HG03565 (cell line): Measurements from ENCODE around the gene NKAIN2.
"Not testable (repeated sequence)": the region's sequence is repeated elsewhere in the genome, so short reads cannot be mapped to it uniquely, and the experiment has no call there.

Source experiments
- ATAC-seq: cut with Tn5 transposase; IDR thresholded peaks from one replicate; pipeline ENCODE4 v1.9.1; 2021; ENCODE audit warnings: mild to moderate bottlenecking, moderate library complexity; ENCODE audit not compliant: unreplicated experiment

The NKAIN2 gene

DNA sequence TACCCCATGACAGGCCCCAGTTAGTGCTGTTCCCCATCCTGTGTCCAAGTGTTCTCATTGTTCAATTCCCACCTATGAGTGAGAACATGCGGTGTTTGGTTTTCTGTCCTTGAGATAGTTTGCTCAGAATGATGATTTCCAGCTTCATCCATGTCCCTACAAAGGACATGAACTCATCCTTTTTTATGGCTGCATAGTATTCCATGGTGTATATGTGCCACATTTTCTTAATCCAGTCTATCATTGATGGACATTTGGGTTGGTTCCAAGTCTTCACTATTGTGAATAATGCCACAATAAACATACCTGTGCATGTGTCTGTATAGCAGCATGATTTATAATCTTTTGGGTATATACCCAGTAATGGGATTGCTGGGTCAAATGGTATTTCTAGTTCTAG, 218.4 kb downstream of the NKAIN2 start:
- ATAC-seq: not testable (repeated sequence)

DNA sequence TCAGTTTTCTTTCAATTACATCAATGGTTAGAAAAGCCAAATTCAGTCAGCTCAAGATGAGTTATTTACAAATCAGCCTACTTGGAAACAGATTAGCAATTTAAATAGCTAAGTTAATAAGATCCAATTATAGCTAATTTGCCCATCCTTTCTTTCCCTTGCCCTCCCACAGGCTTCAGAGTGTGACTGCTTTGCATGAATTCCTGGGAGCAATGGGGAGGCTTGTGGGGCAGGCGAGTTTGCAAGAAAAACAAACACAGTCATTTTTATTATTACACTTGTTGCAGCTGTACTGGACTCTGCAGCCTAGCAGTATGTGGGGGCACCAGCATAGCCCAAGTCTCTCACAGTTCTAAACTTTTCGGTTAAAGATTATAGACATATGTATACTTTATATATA, 219.0 kb downstream of the NKAIN2 start:
- no peak for ATAC-seq

DNA sequence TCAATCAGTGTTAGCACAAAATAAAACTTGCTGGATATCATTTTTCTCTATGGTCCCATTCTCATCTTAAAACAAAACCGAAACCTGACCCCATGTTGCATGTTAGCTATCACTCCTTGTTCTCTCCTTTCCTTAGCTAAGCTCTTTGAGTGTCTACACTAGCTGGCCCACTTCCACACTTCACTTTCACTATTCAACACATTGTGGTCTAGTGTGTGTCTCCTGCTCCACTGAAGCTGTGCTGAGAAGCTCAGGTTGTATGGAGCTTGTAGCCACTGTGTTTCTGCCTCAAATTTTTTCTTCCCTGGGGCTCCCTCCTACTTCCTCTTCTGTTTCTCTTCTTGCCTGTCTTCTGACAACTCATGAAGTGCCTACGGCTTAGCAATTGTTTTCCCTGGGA, 223.0 kb downstream of the NKAIN2 start:
- no peak for ATAC-seq

DNA sequence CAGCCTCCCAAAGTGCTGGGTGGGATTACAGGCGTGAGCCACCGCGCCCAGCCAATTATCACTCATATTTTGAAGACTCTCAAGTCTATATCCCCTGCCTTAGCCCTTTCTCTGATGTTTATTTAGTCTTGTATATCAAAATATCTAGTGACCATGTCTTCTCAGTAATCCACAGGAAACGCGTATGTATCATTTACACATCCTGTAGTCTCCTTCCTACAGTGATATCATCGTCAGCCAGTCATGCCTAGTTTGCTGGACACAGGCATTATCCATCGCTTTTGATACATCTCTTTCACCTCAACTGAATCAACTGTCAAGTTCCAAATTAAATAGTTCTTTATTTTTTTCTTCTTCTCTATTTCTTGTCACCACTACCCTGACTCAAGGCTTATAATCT, 223.7 kb downstream of the NKAIN2 start:
- no peak for ATAC-seq

DNA sequence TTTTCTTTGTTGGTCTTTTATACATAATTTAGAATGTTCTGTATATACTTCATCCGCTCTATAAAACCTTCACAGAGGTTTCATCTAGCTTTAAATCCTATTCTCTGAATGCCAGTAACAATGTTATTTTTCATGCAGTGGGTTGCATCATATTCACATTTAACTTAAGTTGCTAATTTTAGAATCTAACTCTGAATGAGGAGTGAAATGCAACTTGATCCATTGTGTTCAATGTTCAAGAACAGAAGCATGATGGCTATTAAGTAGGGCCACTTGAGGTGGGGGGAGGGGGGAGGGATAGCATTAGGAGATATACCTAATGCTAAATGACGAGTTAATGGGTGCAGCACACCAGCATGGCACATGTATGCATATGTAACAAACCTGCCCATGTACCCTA, 224.5 kb downstream of the NKAIN2 start:
- ATAC-seq: no peak

DNA sequence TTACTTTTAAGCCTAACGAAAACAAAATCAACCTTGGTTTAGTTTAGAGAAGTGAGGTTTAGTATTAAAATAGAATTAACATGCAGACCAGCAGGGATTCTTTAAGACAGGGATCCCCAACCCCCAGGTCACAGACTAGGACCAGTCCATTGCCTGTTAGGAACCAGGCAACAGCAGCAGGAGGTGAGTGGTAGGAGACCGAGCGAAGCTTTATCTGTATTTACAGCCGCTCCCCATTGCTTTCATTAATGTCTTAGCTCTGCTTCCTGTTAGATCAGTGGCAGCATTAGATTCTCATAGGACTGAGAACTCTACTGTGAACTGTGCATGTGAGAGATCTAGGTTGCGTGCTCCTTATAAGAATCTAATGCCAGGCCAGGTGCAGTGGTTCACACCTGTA, 225.9 kb downstream of the NKAIN2 start:
- no peak for ATAC-seq

DNA sequence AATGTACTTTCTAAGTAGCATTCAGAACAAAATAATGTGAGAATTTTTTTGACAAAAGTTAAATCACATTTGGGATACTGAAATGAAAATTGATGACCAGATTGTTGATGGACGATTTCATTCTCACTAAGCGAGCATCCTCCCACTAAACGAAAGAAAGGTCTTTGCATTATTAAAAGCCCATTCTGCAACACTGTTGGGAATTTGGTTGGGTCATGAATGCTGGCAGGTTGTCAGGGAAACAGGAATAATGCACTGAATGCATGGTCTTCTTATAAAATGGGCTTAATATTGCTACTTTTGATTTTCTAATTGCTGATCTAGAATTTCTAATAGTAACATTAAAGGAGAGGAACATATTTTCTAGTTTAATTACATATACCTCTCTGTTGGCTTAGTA, 229.8 kb downstream of the NKAIN2 start:
- ATAC-seq: no peak

DNA sequence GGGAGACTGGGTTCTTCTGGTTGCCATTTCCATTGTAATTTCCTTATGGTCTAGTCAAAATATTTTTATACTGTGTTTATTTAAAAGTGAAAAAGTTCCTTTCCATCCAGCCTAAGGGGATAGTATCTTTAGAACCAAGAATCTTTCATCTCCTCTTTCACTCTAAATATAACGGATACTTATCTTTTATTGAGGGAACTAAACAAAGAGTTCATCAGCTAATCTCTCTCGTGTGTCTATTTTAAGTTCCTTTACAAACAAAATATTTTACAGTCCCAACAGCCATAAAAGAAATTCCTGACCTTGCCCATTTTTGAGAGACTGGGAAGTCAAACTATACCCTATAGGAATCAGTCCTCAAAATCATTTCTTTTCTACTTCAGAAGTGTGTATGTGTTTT, 232.7 kb downstream of the NKAIN2 start:
- no peak for ATAC-seq

DNA sequence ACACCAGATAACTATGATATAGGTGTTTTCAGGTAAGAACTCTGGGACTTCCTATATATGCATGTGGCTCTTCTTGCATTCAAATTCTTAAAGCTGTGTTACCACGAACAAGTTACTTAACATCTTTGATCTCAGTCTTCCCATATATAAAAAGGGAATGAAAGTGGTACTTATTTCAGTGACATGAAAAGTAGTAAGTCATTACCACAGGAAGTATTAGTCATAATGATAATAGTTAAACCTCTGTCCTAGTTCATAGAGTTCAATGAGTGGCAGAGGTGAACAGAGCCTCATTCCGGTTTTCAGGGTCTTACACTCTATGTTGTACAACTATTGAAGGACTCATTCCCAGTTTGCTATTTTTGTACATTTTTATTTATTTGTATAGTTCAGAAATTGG, 237.0 kb downstream of the NKAIN2 start:
- ATAC-seq: peak; percentile 94

DNA sequence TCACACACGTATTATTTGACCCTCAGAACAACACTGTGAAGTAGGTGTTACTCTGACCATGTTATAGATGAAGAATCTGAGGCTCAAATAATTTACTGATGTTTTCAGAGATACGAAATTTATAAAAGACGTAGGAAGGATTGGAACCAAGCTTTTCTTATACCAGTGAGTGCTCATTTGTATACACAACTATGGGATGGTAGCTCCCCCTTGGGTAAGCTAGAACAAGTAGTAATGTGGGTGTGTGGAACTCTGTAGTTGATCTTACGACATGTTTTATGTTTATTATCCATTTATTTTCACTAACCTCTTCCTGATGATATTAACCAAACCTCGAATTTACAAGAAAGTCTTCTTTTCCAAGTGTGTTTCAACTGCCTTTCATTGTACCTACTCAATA, 248.5 kb downstream of the NKAIN2 start:
- ATAC-seq: no peak

DNA sequence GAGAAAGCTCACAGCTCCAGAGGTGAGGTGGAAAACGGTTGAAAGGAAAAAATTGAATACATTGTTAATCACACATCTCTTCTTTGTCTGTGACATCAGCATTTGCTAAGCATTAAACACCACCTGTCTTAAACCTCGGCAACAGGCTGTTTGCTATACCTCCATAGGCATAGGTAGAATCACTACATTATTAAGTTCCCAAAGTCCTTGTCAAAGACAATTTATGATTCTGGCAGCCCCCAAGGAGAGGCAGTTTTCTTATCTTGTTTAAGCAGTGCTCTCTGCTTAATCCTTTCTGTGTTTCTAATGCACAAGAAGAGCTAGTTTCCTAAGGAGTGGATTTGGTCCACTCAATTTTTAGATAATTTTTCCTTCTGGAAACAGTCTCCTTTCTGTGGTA, 249.7 kb downstream of the NKAIN2 start:
- no peak for ATAC-seq

DNA sequence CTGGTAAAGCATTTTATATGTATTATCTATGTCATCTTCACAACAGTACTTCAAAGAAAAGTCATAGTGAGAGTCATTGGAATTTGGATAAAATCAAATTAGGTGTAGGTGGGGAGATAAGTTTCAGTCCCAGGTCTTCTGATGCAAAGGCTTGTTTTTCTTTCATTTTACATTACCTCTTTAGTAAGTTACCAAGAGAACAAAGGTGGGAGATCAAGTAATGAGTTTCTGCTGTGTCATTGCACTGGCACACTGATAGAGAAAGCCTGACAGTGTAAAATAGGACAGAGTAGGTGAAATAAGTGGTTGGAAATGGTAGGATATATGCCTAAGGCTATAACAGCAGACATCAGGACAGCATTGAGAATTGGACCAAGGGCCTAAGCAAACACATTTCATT, 250.4 kb downstream of the NKAIN2 start:
- ATAC-seq: peak; percentile 53

DNA sequence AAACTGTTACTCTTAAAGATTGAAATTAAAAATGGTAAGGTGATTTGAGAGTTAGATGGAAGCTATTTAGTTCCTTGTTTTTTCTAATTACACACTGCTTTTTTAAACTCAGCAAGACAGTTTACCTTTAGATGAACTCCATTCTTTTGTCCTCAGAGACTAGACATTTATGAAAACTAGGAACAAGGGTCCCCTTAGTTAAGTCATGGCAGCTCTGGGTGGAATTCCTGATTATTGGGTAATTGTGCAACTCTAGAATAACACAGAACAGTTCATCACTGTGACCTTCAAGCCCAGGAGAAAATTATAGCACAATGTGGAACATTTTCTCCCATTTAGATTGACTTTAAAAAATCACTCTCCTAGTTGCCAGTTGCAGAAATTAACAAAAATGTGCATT, 251.7 kb downstream of the NKAIN2 start:
- no peak for ATAC-seq

DNA sequence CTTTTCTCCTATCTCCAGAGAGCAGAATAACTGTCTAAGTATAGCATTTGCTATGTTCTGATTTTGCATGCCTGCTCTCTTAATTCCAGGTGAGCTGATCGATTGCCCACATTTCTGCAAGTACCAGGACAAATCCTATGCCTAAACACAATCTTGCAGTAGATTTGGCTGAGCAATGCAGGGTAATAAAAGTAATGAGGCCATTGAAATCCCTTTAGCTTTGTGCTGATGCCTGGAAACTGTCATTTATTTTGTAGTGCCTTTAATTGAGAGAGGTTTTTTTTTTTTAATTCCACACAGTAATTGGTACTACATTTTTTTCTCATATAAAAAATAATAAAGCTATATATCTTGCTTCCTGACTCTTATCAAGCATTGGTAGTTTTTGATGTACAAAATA, 252.3 kb downstream of the NKAIN2 start:
- ATAC-seq: no peak

DNA sequence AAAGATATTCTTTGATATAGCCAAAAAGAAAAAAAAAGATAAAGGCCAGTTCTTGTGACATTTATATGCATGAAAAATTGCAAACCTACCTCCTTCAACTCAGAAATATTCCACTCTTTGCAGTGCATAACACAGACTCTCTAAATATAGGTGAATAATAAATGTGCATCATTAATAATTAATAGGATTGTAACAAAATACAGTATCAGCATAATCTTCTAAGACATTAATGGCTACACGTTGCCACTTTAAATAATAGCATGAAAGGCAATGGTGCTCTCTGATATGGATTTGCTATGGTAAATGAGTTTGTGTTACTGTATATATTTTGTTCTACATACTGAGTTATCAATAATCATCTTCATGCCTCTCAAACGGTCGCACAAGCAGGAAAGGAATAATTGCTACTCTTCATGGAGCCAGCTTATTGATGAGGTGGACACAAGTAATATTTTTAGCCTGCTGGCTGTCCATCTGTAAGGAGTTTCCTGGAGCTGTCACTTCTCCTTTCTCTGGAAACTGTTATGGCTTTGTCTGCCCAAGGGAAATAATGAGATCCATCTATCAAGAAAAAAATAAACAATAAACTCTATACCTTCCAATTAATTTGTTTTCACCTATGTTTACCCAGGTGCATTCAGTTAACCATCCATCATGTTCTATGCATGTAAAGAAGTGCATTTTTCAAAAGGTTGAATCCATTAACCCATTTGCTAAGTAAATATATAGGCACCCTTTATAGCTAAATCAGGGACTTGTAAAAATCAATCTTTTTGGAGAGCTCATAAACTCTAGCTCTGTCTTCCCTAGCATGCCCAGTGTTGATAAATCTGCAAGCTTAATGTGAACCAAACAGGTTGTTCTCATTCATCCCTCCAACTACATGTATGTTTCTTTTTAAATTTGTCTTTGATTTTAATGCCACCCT, 253.0 kb downstream of the NKAIN2 start:
- ATAC-seq: no peak

DNA sequence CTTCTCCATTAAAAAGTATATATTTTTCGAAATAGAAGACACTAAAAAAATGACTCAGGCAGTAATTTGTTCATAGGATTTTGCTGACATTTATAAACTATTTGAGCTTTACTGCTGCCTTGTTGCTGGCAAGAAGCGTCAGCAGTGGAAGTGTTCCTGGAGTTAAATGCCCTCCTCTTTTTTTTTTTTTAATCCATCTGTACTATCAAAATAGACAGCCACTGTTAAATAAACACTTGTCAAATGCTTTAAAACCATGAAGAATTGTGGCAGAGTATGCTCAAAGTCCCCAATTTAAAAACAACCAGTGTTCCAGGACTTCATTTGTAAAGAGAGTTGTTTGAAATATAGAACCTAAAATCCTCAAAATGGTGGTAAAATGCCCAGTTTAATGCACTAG, 253.8 kb downstream of the NKAIN2 start:
- no peak for ATAC-seq

DNA sequence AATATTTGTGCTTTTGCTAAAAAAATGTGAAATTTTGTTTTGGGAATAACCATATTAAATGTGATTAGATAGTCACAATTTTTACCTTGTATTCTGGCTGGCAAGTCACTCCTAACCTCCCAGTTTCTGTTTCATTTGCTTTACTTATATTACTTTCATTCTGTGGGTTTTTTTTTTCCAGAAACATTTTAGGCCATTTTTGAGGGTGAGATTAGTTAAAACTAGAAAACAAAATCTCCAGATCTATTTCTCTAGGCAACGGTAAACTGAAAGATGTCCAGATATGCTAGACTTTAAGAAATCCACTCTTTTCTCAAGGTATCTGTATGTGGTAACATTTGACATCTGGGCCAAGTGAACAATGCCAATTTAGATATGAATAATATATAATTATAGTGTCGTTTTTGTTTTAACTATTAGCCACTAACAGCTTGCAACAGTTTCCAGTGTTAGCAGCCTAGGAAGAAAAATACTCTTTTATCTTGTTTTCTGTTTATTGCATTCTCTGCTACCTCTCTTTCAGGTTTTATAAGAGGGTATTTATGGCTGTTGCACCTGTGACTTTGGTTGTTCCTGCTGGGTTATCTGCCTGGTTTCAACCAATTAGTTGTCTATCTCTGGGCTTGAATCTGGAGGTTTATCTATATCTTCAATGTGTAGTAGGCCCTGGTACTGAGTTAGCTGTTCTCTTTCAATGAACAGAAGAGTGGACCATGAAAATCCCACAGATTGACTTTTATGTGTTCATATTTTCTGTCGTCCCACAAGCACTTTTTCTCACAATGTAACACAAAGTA, 260.9 kb downstream of the NKAIN2 start:
- no peak for ATAC-seq

DNA sequence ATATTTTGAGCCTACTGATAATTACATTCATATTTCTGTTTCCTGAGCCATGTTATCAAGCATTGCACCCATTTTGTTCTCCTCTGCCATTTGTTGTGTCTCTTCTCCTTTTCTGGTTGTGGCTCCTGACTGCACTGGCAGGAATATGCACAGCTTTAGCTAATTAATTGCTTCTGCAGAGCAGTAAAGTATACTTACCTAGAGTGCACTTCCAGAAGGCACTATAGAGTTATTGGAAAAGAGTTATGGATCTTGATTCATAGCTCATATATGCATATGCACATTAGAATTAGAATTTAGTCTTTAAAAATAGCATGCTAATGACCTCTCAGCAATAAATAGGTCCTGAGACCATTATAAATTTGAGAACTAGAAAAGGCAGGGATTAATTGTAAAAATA, 262.6 kb downstream of the NKAIN2 start:
- no peak for ATAC-seq

DNA sequence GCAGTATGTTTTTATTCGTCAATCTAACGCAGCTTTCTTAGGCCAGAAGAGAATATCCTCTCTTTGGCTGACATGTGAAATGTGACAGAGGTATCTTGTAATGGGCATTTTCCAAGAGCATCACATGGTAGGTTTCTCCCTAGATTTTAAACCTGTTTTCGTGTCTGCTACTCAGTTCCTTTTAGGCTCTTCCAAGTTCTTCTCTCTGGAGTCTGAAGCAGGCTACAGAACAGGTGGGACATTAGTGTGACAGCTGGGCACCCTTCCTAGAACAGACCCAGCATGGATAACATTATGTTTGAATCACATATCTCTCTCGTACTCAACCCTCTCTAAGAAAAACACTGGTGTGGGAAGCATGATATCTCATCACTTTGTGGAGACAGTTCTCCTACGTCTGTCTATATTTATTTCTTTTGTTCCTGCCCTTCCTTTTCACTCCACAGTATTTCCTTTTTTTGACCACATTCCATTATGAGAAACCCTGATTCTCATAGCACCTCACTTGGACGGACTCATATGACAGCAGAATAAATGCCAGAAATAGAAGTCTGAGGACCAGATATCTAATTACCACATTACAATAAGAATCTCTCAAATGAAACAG, 263.4 kb downstream of the NKAIN2 start:
- no peak for ATAC-seq

DNA sequence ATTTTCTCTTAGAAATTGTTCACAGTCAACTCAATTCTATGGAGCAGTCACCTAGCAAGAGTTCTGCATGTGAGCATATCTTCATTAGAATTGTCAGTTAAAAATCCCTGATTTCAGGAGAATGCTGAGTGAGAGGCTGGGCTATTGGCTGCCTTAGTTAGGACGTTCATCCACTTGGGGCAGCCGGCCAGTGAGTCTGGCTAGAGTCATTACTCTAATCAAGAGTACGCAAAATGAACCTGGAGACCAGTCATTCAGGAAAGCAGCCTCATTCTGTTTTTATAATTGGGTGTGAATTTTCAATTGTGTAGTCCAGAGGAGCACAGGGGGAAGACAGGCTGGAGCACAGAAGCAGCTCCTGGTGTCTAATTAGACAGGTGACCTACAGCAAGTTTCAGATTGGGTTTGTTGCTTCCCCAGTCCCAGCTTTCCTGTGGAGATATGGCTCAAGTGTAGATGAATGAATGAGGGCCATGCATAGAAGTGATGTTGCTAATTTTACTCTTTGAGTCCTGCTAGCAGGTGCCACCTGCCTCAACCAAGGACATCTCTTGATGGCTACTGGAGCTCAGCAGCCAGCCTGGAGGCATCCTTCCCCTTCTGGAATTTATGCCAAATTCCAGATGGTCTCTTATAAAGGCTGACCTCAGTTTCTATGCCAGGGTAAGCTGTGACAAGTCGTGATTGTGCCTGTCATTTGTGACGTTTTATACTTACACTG, 265.7 kb downstream of the NKAIN2 start:
- ATAC-seq: no peak

DNA sequence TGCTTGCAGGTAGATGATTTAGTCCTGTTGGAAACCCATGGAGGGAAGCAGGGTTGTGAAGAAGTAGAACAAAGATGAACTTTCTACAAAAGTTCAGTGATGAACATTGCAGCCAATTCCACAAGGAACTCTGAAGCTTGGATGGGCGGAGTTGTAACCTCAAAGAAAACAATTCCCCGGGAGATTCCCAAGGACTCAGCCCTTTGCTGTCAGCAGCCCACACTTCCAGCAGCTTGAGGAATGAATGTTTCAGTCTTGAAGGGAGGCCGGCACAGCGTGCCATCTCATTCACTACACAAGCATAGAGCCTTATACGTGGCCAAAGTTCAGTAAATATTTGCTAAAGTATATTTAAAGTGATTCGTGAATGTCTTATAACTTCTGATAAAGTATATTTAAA, 269.4 kb downstream of the NKAIN2 start:
- ATAC-seq: no peak
